ENCODE data around the gene DCAF11.

GRCh38 chr14:24150061-24150460 is 35.5 kb downstream of the DCAF11 start:
- TF ChIP-seq, protein P1, sequence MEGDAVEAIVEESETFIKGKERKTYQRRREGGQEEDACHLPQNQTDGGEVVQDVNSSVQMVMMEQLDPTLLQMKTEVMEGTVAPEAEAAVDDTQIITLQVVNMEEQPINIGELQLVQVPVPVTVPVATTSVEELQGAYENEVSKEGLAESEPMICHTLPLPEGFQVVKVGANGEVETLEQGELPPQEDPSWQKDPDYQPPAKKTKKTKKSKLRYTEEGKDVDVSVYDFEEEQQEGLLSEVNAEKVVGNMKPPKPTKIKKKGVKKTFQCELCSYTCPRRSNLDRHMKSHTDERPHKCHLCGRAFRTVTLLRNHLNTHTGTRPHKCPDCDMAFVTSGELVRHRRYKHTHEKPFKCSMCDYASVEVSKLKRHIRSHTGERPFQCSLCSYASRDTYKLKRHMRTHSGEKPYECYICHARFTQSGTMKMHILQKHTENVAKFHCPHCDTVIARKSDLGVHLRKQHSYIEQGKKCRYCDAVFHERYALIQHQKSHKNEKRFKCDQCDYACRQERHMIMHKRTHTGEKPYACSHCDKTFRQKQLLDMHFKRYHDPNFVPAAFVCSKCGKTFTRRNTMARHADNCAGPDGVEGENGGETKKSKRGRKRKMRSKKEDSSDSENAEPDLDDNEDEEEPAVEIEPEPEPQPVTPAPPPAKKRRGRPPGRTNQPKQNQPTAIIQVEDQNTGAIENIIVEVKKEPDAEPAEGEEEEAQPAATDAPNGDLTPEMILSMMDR (IDR thresholded peaks at IDR 0.05) = no peak
- no peak for TF ChIP-seq POLR2A (IDR thresholded peaks at IDR 0.05)

All from uterus (tissue), 2 donors.